Endothelial cell of umbilical vein (primary cell): Measurements from ENCODE around the gene CNNM4. TPM values are rescaled to one million over a fixed set of nuclear protein-coding genes. Genes with fewer than 3 reads are reported as not detected.

Source experiments
- BruUV-seq: library from RNA; stranded (reverse); fragments of 400-500 nt; replicated peaks from 2 replicates; lab custom pipeline; 2021; lab: Mats Ljungman, UMichigan
- CTCF ChIA-PET: fragments of 300-600, 350-600 bp; sonication (Branson Sonifier 250); formaldehyde crosslinking; loops from one replicate; lab custom pipeline; 2021; ENCODE audit warnings: antibody characterized with exemption, inconsistent platforms; lab: Charles Lee
- POLR2A ChIA-PET: fragments of 300-600, 350-600 bp; sonication (Branson Sonifier 250); formaldehyde crosslinking; loops from one replicate; lab custom pipeline; 2021; ENCODE audit warnings: antibody characterized with exemption, inconsistent platforms; lab: Charles Lee
- DNase-seq: peaks from one replicate; pipeline ENCODE4 v3.0.0-alpha.2; 2011; ENCODE audit warnings: low read depth, low spot score
- FAIRE-seq: peaks from 2 replicates; lab custom pipeline; 2011; peaks lifted over from hg19 to GRCh38; lab: Jason Lieb, UNC
- H2AFZ ChIP-seq: 2 replicates; pipeline ENCODE4 v1.6.0; 2012; ENCODE audit warnings: low read depth, low read length, control low read depth, inconsistent platforms
- H3K27ac ChIP-seq: 2 replicates; pipeline ENCODE4 v1.5.1; 2011; ENCODE audit warnings: low read depth, mild to moderate bottlenecking, control low read depth, low read length, moderate library complexity; ENCODE audit not compliant: insufficient read depth
- H3K27me3 ChIP-seq, 2 experiments: 2 replicates each; pipeline versions ENCODE4 v1.6.0 to v1.6.1; 2011; ENCODE audit warnings: low read length in 2 of 2, mixed read lengths in 1 of 2; ENCODE audit not compliant: control insufficient read depth in 2 of 2, insufficient read depth in 2 of 2
- H3K36me3 ChIP-seq, 2 experiments: 2 replicates in 1 of 2; 3 replicates in 1 of 2; pipeline ENCODE4 v1.5.1; 2011; ENCODE audit warnings: low read length in 2 of 2, mild to moderate bottlenecking in 1 of 2, moderate library complexity in 1 of 2; ENCODE audit not compliant: control insufficient read depth in 2 of 2, insufficient read depth in 2 of 2; ENCODE audit errors: extremely low read depth in 1 of 2
- H3K4me1 ChIP-seq: 3 replicates; pipeline ENCODE4 v1.5.1; 2011; ENCODE audit warnings: mild to moderate bottlenecking, low read length; ENCODE audit not compliant: control insufficient read depth, insufficient read depth; ENCODE audit errors: extremely low read depth
- H3K4me2 ChIP-seq: 2 replicates; pipeline ENCODE4 v1.6.1; 2011; ENCODE audit warnings: low read length, control low read depth, mixed read lengths; ENCODE audit not compliant: insufficient read depth
- H3K4me3 ChIP-seq, 3 experiments: fragments of 200-600 bp in 1 of 3; sonication (generic), shearing (Covaris generic) in 1 of 3; replicated peaks in 1 of 3; 2 replicates each; pipeline ENCODE4 v1.5.1; 2011 to 2016; ENCODE audit warnings: control low read depth in 3 of 3, low read length in 3 of 3, mild to moderate bottlenecking in 2 of 3, inconsistent platforms in 1 of 3, low read depth in 1 of 3, moderate library complexity in 1 of 3; ENCODE audit not compliant: insufficient read depth in 1 of 3
- H3K79me2 ChIP-seq: 2 replicates; pipeline ENCODE4 v1.6.0; 2012; ENCODE audit warnings: low read length, inconsistent platforms; ENCODE audit not compliant: control insufficient read depth, insufficient read depth
- H3K9ac ChIP-seq: replicated peaks from 2 replicates; pipeline ENCODE3; 2011; ENCODE audit warnings: low read length, control low read depth; ENCODE audit not compliant: insufficient read depth; ENCODE audit errors: extremely low read depth
- H3K9me1 ChIP-seq: replicated peaks from 3 replicates; pipeline ENCODE4 v1.6.0; 2011; ENCODE audit warnings: mild to moderate bottlenecking, low read length; ENCODE audit not compliant: control insufficient read depth, insufficient read depth; ENCODE audit errors: extremely low read depth
- H3K9me3 ChIP-seq: replicated peaks from 2 replicates; pipeline ENCODE4 v1.5.1; 2012; ENCODE audit warnings: low read length, inconsistent platforms; ENCODE audit not compliant: control insufficient read depth, insufficient read depth
- H4K20me1 ChIP-seq: replicated peaks from 2 replicates; pipeline ENCODE3; 2011; ENCODE audit warnings: mild to moderate bottlenecking, low read length; ENCODE audit not compliant: control insufficient read depth, insufficient read depth; ENCODE audit errors: extremely low read depth
- CTCF ChIP-seq, 2 donors: IDR thresholded peaks; 1 replicate in 1 of 2; 2 replicates in 1 of 2; pipeline ENCODE4 v1.5.1; 2011; ENCODE audit warnings: low read length in 2 of 2, mild to moderate bottlenecking in 2 of 2, moderate library complexity in 2 of 2, control low read depth in 1 of 2, inconsistent platforms in 1 of 2, low read depth in 1 of 2; ENCODE audit not compliant: insufficient read depth in 1 of 2; ENCODE audit errors: extremely low read depth in 1 of 2
- FOS ChIP-seq: IDR thresholded peaks from 2 replicates; pipeline ENCODE4 v1.6.1; 2011; ENCODE audit warnings: mild to moderate bottlenecking, low read length, moderate library complexity, borderline replicate concordance; ENCODE audit not compliant: insufficient read depth
- GATA2 ChIP-seq: IDR thresholded peaks from 2 replicates; pipeline ENCODE4 v1.7.0; 2011; ENCODE audit warnings: low read depth, mild to moderate bottlenecking, moderate library complexity, mixed read lengths, low read length; ENCODE audit not compliant: insufficient read length, insufficient read depth
- JUN ChIP-seq: IDR thresholded peaks from 2 replicates; pipeline ENCODE4 v1.6.1; 2011; ENCODE audit warnings: borderline replicate concordance, low read depth; ENCODE audit not compliant: insufficient read length, insufficient read depth
- MAX ChIP-seq: IDR thresholded peaks from 2 replicates; pipeline ENCODE4 v1.6.1; 2011; ENCODE audit not compliant: insufficient read depth, insufficient read length
- MYC ChIP-seq: IDR thresholded peaks from one replicate; pipeline ENCODE4 v1.6.1; 2011; ENCODE audit warnings: mild to moderate bottlenecking, low read depth, low read length
- POLR2A ChIP-seq: IDR thresholded peaks from 2 replicates; pipeline ENCODE4 v1.6.1; 2012; ENCODE audit warnings: low read depth, mild to moderate bottlenecking, control low read depth, low read length
- POLR2AphosphoS5 ChIP-seq: IDR thresholded peaks from 2 replicates; pipeline ENCODE4 v1.6.1; 2012; ENCODE audit warnings: low read depth, mild to moderate bottlenecking, control low read depth, low read length, moderate library complexity; ENCODE audit not compliant: insufficient read depth
- dilution Hi-C: fragments of 300-500 bp; cut with MboI; formaldehyde crosslinking; loops from one replicate; pipeline ENCODE4 v1.15.0; 2019; ENCODE audit warnings: low sequenced_read_pairs; ENCODE audit not compliant: extremely low pct_ligation_motif_present
- intact Hi-C: fragments of 100-400 bp; cut with micrococcal nuclease; formaldehyde crosslinking; loops from one replicate; pipeline ENCODE4 v1.10.0; 2022
- polyA plus RNA-seq, 4 experiments: library from polyadenylated mRNA; depleted of rRNA in 3 of 4; stranded (reverse) in 3 of 4; unstranded in 1 of 4; fragments of >200 nt; gene quantifications; 2 replicates each; pipeline versions ENCODE4 v1.2.1 to v1.2.3, GENCODE V29; 2011 to 2012; ENCODE audit warnings: missing spikeins in 1 of 4
- total RNA-seq: library from RNA; stranded (reverse); gene quantifications from 2 replicates; pipeline ENCODE4 v1.2.3, GENCODE V29; 2021

Gene CNNM4
- total and polyA plus RNA-seq, 2 donors (not counting 3 experiments of a cell fraction or from before 2014, with no cell fraction given) = 4.7 to 5.3 TPM

- no peak overlapping the region for H3K4me3 ChIP-seq
- H3K9me3 ChIP-seq = no peaks in the 10 kb centered on the region
- dilution Hi-C loops = no loop called here
- no peak overlapping the region for H3K9ac ChIP-seq
- FAIRE-seq (no peak), DNase-seq (no peak)
- H2AFZ ChIP-seq = no peak overlapping the region
- H3K79me2 ChIP-seq = no peaks in the 10 kb centered on the region
- no peaks in the 10 kb centered on the region for H4K20me1 ChIP-seq
- peaks cover 0 to 6% of the 10 kb centered on the region in 2 experiments for H3K27me3 ChIP-seq
- ChIA-PET CTCF (interaction anchor here (1.1 kb wide), 1 partner anchor 14 kb away, joined by 3 read pairs; the partner anchor contains the start of gene CNNM4), POLR2A (no interaction called here)
- H3K4me2 ChIP-seq = no peak overlapping the region
- H3K27ac ChIP-seq = no peak overlapping the region
- no peaks in the 10 kb centered on the region for H3K4me1 ChIP-seq
- intact Hi-C loops = no loop called here
- no peaks in the 10 kb centered on the region for H3K9me1 ChIP-seq
- TF ChIP-seq CTCF (IDR thresholded peaks at IDR 0.05; ENCODE audit: extremely low read depth in 1 of 2, insufficient read depth in 1 of 2, low read depth in 1 of 2, low read length in 2 of 2) (no peak), FOS (no peak), POLR2AphosphoS5 (no peak), JUN (no peak), MYC (no peak), MAX (no peak), POLR2A (no peak), GATA2 (no peak)
- no TSS peak for BruUV-seq
- H3K36me3 ChIP-seq = no peaks in the 10 kb centered on the region
Observed at GRCh38 chr2:96747061-96747617, 13.6 kb upstream of the CNNM4 start.
